H1 (cell line): Measurements from ENCODE around the gene PROM2.

Experiments used
- ATF2 ChIP-seq: IDR thresholded peaks from 2 replicates; pipeline ENCODE4 v1.6.1; 2012; ENCODE audit warnings: low read length, inconsistent platforms
- CTCF ChIP-seq, 3 experiments: IDR thresholded peaks; 1 replicate in 2 of 3; 2 replicates in 1 of 3; pipeline versions ENCODE4 v1.5.1 to v1.6.1; 2011; ENCODE audit warnings: low read length in 3 of 3, mild to moderate bottlenecking in 3 of 3, inconsistent platforms in 2 of 3, low read depth in 1 of 3, moderate library complexity in 1 of 3; ENCODE audit not compliant: insufficient read depth in 1 of 3; ENCODE audit errors: control extremely low read depth in 1 of 3
- EZH2 ChIP-seq: fragments of 200-600 bp; sonication (generic); IDR thresholded peaks from 2 replicates; pipeline ENCODE4 v1.7.1; 2012; ENCODE audit warnings: low read depth, mild to moderate bottlenecking, moderate library complexity, low read length, inconsistent platforms; ENCODE audit not compliant: severe bottlenecking
- GABPA ChIP-seq: IDR thresholded peaks from 2 replicates; pipeline ENCODE4 v1.6.1; 2011; ENCODE audit warnings: mild to moderate bottlenecking, low read length, moderate library complexity, borderline replicate concordance; ENCODE audit not compliant: insufficient read depth
- HDAC6 ChIP-seq: IDR thresholded peaks from one replicate; pipeline ENCODE4 v1.7.1; 2012; ENCODE audit warnings: low read depth, mild to moderate bottlenecking, inconsistent platforms, low read length, moderate library complexity
- MAFK ChIP-seq: IDR thresholded peaks from 2 replicates; pipeline ENCODE4 v1.6.1; 2012; ENCODE audit warnings: low read depth, mild to moderate bottlenecking, improper control_type of control experiment, low read length
- POLR2A ChIP-seq, 2 experiments: IDR thresholded peaks; 1 replicate in 1 of 2; 2 replicates in 1 of 2; pipeline ENCODE4 v1.6.1; 2011; ENCODE audit warnings: low read depth in 2 of 2, low read length in 2 of 2, mild to moderate bottlenecking in 2 of 2; ENCODE audit errors: control extremely low read depth in 1 of 2
- POLR2AphosphoS5 ChIP-seq: IDR thresholded peaks from 2 replicates; pipeline ENCODE4 v1.6.1; 2011; ENCODE audit warnings: low read depth, low read length
- RBBP5 ChIP-seq: IDR thresholded peaks from 2 replicates; pipeline ENCODE4 v1.7.1; 2012; ENCODE audit warnings: low read depth, mild to moderate bottlenecking, inconsistent platforms, low read length, moderate library complexity, borderline replicate concordance
- SP1 ChIP-seq: IDR thresholded peaks from 2 replicates; pipeline ENCODE4 v1.6.1; 2011; ENCODE audit warnings: low read depth, low read length
- TCF12 ChIP-seq: IDR thresholded peaks from 2 replicates; pipeline ENCODE4 v1.6.1; 2011; ENCODE audit warnings: low read depth, mild to moderate bottlenecking, low read length
- TF ChIP-seq, protein P1 (sequence below): IDR thresholded peaks from 2 replicates; pipeline ENCODE4 v1.6.1; 2011; ENCODE audit warnings: low read length, improper control_type of control experiment

DNA sequence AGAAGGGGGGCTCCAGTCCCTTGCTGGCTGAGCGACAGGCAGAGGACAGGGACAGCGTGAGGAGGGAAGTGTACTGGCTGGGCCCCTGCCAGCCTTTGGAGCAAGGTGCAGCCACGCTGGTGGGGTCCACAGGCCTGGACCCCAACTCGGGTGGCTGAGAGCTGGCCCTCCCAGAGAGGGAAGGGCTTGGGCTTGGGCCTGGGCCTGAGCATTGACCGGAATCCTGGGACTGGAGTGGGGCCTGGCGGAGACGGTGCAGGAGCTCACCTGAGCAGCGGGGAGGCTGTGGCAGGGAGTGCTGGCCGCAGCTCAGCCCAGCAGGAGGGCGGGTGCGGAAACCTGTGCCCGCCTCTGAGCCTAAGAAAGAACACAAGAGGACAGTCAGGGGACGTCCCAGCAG, 50.8 kb downstream of the PROM2 start:
- no peak for TF ChIP-seq CTCF (IDR thresholded peaks at IDR 0.05; ENCODE audit: control extremely low read depth in 1 of 3, insufficient read depth in 1 of 3, low read depth in 1 of 3, low read length in 3 of 3)
- no peak for TF ChIP-seq POLR2AphosphoS5
- TF ChIP-seq GABPA, result no peak
- no peak for TF ChIP-seq SP1
- TF ChIP-seq, protein P1, sequence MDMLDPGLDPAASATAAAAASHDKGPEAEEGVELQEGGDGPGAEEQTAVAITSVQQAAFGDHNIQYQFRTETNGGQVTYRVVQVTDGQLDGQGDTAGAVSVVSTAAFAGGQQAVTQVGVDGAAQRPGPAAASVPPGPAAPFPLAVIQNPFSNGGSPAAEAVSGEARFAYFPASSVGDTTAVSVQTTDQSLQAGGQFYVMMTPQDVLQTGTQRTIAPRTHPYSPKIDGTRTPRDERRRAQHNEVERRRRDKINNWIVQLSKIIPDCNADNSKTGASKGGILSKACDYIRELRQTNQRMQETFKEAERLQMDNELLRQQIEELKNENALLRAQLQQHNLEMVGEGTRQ, result no peak
- no peak for TF ChIP-seq MAFK
- TF ChIP-seq HDAC6, result no peak
- no peak for TF ChIP-seq RBBP5
- TF ChIP-seq TCF12, result no peak
- no peak for TF ChIP-seq ATF2
- TF ChIP-seq POLR2A (IDR thresholded peaks at IDR 0.05; ENCODE audit: control extremely low read depth in 1 of 2, low read depth in 2 of 2, low read length in 2 of 2), result no peak
- TF ChIP-seq EZH2, result no peak
